Measurements from ENCODE around the gene IL17RE. TPM values are rescaled to one million over a fixed set of nuclear protein-coding genes. Genes with fewer than 3 reads are reported as not detected.

The IL17RE gene
- total RNA-seq, 4 donors from 2014 or later = 0.47 to 0.85 (median 0.79) TPM

- TF ChIP-seq EP300 (IDR thresholded peaks at IDR 0.05) = no peak
- TF ChIP-seq POLR2AphosphoS5 (IDR thresholded peaks at IDR 0.05) = no peak
- no peak for TF ChIP-seq POLR2A (IDR thresholded peaks at IDR 0.05)
- TF ChIP-seq, protein P1, sequence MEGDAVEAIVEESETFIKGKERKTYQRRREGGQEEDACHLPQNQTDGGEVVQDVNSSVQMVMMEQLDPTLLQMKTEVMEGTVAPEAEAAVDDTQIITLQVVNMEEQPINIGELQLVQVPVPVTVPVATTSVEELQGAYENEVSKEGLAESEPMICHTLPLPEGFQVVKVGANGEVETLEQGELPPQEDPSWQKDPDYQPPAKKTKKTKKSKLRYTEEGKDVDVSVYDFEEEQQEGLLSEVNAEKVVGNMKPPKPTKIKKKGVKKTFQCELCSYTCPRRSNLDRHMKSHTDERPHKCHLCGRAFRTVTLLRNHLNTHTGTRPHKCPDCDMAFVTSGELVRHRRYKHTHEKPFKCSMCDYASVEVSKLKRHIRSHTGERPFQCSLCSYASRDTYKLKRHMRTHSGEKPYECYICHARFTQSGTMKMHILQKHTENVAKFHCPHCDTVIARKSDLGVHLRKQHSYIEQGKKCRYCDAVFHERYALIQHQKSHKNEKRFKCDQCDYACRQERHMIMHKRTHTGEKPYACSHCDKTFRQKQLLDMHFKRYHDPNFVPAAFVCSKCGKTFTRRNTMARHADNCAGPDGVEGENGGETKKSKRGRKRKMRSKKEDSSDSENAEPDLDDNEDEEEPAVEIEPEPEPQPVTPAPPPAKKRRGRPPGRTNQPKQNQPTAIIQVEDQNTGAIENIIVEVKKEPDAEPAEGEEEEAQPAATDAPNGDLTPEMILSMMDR (IDR thresholded peaks at IDR 0.05) = no peak
- no peaks in the 10 kb centered on the region for H3K9me3 ChIP-seq
- no peak for ATAC-seq
- peak overlapping the region in 2 of 4 donors; percentile 8 to 45 for H3K27ac ChIP-seq
- WGBS, 2 donors (ENCODE audit: low coverage in 1 of 2) = 50 to 84% methylated on average over 1 to 3 of the region's 5 CpGs
- H3K4me3 ChIP-seq = no peak overlapping the region
- peaks cover 0 to 16% (median 6%) of the 10 kb centered on the region in 3 donors for H3K4me1 ChIP-seq
- peaks cover 0 to 21% of the 10 kb centered on the region in 2 donors for H3K36me3 ChIP-seq
- no peaks in the 10 kb centered on the region for H3K27me3 ChIP-seq
Measured at GRCh38 chr3:9955611-9956352, 53.1 kb downstream of the IL17RE start.

DNA sequence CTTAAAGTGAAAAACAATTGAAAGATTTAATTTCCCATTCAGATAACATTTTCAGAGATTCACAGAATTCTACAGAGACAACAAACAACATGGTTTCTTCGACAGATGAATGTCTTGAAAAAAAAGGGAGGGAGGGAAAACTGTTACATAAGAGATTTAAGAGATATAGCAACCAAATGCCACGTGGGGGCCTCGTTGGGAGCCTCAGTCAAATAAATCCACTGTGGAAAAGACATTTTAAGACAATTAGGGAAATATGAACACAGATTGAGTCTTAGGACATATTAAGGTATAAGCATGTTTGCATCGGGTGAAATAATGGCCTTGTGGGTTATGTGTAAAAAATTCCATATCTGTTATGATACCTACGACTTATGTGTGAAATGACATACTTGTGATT is 54.6 kb downstream of the IL17RE start:
- 47 to 51% methylated on average over 5 of the region's 5 CpGs for WGBS, 2 donors (ENCODE audit: low coverage in 1 of 2)
- Histone ChIP-seq H3K4me1 (peaks cover 0 to 4% (median 0%) of the 10 kb centered on the region in 3 donors), H3K36me3 (peaks cover 0 to 35% of the 10 kb centered on the region in 2 donors), H3K27me3 (no peaks in the 10 kb centered on the region), H3K9me3 (no peaks in the 10 kb centered on the region), H3K4me3 (no peak overlapping the region), H3K27ac (no peak overlapping the region)
- ATAC-seq = no peak
- TF ChIP-seq POLR2AphosphoS5 (IDR thresholded peaks at IDR 0.05) = no peak
- no peak for TF ChIP-seq EP300 (IDR thresholded peaks at IDR 0.05)
- TF ChIP-seq, protein P1 (IDR thresholded peaks at IDR 0.05) = no peak
- TF ChIP-seq POLR2A (IDR thresholded peaks at IDR 0.05) = no peak

- TF ChIP-seq POLR2A (IDR thresholded peaks at IDR 0.05) = no peak
- no peak for TF ChIP-seq EP300 (IDR thresholded peaks at IDR 0.05)
- TF ChIP-seq, protein P1 (IDR thresholded peaks at IDR 0.05) = no peak
- no peak for TF ChIP-seq POLR2AphosphoS5 (IDR thresholded peaks at IDR 0.05)
- WGBS, 2 donors (ENCODE audit: low coverage in 1 of 2) = 72 to 74% methylated on average over 6 of the region's 6 CpGs
- Histone ChIP-seq H3K4me3 (no peak overlapping the region), H3K4me1 (no peaks in the 10 kb centered on the region), H3K36me3 (peaks cover 0 to 99% of the 10 kb centered on the region in 2 donors), H3K9me3 (no peaks in the 10 kb centered on the region), H3K27ac (no peak overlapping the region), H3K27me3 (no peaks in the 10 kb centered on the region)
- ATAC-seq = no peak
Measured at GRCh38 chr3:9965200-9965875, 62.7 kb downstream of the IL17RE start.

Small RNA genes lying within 50 kb of the gene (small RNA-seq; reads per million reads assigned to genes)
- gene RNU6-882P = 0 reads per million in 4 donors

Other genes starting within 250 kb of the IL17RE start
- gene CPNE9, start 199.0 kb upstream of the IL17RE start, total RNA-seq = 1 to 10 TPM in 1 of 4 donors, not detected in 3; 1.1 TPM
- gene BRPF1, start 171.1 kb upstream of the IL17RE start, total RNA-seq = 10 to 100 TPM; 18.0 to 25.4 (median 21.6) TPM
- gene OGG1, start 152.9 kb upstream of the IL17RE start, total RNA-seq = 10 to 100 TPM; 22.1 to 33.8 (median 25.9) TPM
- 10 to 100 TPM; 54.5 to 81.3 (median 69.7) TPM for gene CAMK1, start 132.9 kb upstream of the IL17RE start, total RNA-seq
- 10 to 100 TPM; 54.6 to 82.2 (median 66.0) TPM for gene TADA3, start 110.4 kb upstream of the IL17RE start, total RNA-seq
- 100 to 1,000 TPM; 157 to 203 (median 171) TPM for gene ARPC4, start 109.8 kb upstream of the IL17RE start, total RNA-seq
- 10 to 100 TPM in 3 of 4 donors, 1 to 10 TPM in 1; 6.2 to 71.3 (median 29.5) TPM for gene TTLL3, start 92.6 kb upstream of the IL17RE start, total RNA-seq
- 10 to 100 TPM; 23.7 to 43.1 (median 32.6) TPM for gene RPUSD3, start 58.8 kb upstream of the IL17RE start, total RNA-seq
- 10 to 100 TPM in 1 of 4 donors, 1 to 10 TPM in 1, under 1 TPM in 1, not detected in 1; 0.35 to 12.4 (median 1.6) TPM for gene CIDEC, start 22.6 kb upstream of the IL17RE start, total RNA-seq
- 10 to 100 TPM; 23.4 to 39.3 (median 31.7) TPM for gene JAGN1, start 12.2 kb upstream of the IL17RE start, total RNA-seq
- gene IL17RC, start 14.2 kb downstream of the IL17RE start, total RNA-seq = 10 to 100 TPM; 31.0 to 64.0 (median 52.8) TPM
- 10 to 100 TPM; 54.3 to 80.0 (median 64.6) TPM for gene CRELD1, start 31.0 kb downstream of the IL17RE start, total RNA-seq
- gene PRRT3, start 49.6 kb downstream of the IL17RE start, total RNA-seq = 1 to 10 TPM; 1.3 to 3.6 (median 2.7) TPM
- gene EMC3, start 84.0 kb downstream of the IL17RE start, total RNA-seq = 10 to 100 TPM; 38.8 to 81.6 (median 73.9) TPM
- 1 to 10 TPM in 3 of 4 donors, under 1 TPM in 1; 0.96 to 7.3 (median 4.1) TPM for gene FANCD2, start 123.6 kb downstream of the IL17RE start, total RNA-seq
- under 1 TPM in 1 of 4 donors, not detected in 3; 0.77 TPM for gene FANCD2OS, start 205.4 kb downstream of the IL17RE start, total RNA-seq
- gene BRK1, start 212.8 kb downstream of the IL17RE start, total RNA-seq = 100 to 1,000 TPM; 121 to 155 (median 139) TPM
- 10 to 100 TPM; 24.5 to 31.9 (median 27.7) TPM for gene VHL, start 238.9 kb downstream of the IL17RE start, total RNA-seq